Right atrium auricular region (tissue), 2 donors: Measurements from ENCODE around the gene ATP11A. TPM values are rescaled to one million over a fixed set of nuclear protein-coding genes. Genes with fewer than 3 reads are reported as not detected.

ENCODE experiments used
- DNase-seq: peaks from one replicate; pipeline ENCODE4 v3.0.0-alpha.2; 2019; ENCODE audit warnings: low spot score
- H3K27ac ChIP-seq, 2 donors: fragments of 200-600 bp; sonication (generic); 1 replicate in 1 of 2; 2 replicates in 1 of 2; pipeline ENCODE4 v1.5.1; 2016 to 2019
- H3K27me3 ChIP-seq, 2 donors: fragments of 200-600 bp; sonication (generic); one replicate each; pipeline versions ENCODE4 v1.5.1 to v1.6.0; 2017 to 2019
- H3K36me3 ChIP-seq: fragments of 200-600 bp; sonication (generic); one replicate; pipeline ENCODE4 v1.5.1; 2016
- H3K4me1 ChIP-seq, 2 donors: fragments of 200-600 bp; sonication (generic); one replicate each; pipeline versions ENCODE4 v1.5.1 to v1.6.0; 2017 to 2019
- H3K4me3 ChIP-seq, 2 donors: fragments of 200-600 bp; sonication (generic); 1 replicate in 1 of 2; 2 replicates in 1 of 2; pipeline ENCODE4 v1.5.1; 2017 to 2019; ENCODE audit warnings: mild to moderate bottlenecking in 1 of 2, moderate library complexity in 1 of 2
- H3K9me3 ChIP-seq, 2 donors: fragments of 200-600 bp; sonication (generic); one replicate each; pipeline ENCODE4 v1.5.1; 2019
- total RNA-seq, 2 donors: library from RNA; depleted of rRNA; stranded (reverse); fragments of >200 nt; gene quantifications; one replicate each; pipeline ENCODE4 v1.1.0, GENCODE V29; 2016
- TF ChIP-seq, protein P1 (sequence below), 2 donors: fragments of 200-600 bp; sonication (generic); IDR thresholded peaks; one replicate each; pipeline ENCODE4 v1.5.1; 2019; ENCODE audit warnings: antibody characterized with exemption in 2 of 2

Gene ATP11A
- total RNA-seq, 2 donors from 2014 or later = 31.8 to 48.6 TPM

DNA sequence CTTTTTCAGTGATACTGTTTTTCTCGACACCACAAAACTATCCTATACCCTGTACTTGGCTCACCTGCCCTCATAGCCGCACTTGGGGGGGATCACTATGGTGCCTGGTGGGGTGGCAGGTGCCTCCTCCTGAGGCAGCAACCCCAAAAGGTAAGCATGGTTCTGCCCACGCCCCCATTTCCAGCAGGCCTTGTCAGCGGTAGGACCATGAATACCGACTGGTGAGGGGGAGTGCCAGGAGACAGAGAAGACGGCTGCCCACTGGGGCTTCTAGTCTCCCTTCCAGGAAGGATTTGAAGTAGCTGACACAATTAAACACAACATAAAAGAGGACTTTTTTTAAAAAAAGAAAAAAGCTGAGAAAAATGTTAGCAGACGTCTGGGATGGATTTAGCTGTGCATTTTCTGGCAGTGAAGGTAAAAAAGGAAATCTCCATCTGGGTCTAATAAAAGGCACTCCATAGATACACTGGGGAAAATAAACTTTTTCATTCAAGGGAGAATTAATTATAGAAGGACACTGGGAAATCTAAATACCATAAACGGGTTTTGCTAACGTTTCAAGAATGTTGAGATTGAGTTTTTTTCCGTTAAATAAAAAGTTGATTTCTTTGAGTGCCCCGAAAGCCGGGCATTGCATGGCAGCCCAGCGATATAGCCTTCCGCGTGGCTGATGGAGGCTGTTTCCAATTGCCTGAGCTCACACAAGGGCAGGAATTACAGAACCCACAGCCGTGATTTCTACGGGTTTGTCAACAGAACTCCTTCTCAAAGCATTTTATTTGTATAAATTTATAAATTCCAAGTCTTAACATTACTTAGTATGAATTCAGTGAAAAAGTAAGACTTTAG lies 45.1 kb downstream of the ATP11A start:
- DNase-seq = no peak
- Histone ChIP-seq H3K4me3 (no peak overlapping the region), H3K27ac (peak overlapping the region; percentile 67), H3K27me3 (no peaks in the 10 kb centered on the region), H3K36me3 (no peaks in the 10 kb centered on the region), H3K9me3 (no peaks in the 10 kb centered on the region), H3K4me1 (peaks cover 0 to 48% of the 10 kb centered on the region in 2 donors)
- TF ChIP-seq, protein P1, sequence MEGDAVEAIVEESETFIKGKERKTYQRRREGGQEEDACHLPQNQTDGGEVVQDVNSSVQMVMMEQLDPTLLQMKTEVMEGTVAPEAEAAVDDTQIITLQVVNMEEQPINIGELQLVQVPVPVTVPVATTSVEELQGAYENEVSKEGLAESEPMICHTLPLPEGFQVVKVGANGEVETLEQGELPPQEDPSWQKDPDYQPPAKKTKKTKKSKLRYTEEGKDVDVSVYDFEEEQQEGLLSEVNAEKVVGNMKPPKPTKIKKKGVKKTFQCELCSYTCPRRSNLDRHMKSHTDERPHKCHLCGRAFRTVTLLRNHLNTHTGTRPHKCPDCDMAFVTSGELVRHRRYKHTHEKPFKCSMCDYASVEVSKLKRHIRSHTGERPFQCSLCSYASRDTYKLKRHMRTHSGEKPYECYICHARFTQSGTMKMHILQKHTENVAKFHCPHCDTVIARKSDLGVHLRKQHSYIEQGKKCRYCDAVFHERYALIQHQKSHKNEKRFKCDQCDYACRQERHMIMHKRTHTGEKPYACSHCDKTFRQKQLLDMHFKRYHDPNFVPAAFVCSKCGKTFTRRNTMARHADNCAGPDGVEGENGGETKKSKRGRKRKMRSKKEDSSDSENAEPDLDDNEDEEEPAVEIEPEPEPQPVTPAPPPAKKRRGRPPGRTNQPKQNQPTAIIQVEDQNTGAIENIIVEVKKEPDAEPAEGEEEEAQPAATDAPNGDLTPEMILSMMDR (IDR thresholded peaks at IDR 0.05) = no peak

DNA sequence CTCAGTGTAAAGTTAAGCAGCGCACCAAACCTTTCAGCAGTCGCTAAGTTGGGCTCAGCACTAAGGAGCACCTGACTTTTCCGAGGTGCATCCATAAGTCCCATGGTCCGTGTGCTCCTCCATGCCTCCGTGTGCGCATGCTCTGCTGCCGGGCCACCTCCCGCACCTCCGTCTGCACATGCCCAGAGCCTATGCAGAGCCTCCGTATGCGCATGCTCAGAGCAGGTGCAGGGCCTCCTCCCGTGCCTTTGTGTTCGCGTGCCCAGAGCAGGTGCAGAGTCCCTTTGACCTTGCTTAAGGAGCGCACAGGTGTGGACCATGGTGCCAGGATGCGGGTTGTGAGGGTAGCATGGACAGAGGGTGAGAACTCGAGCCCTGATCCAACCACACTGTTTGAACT lies 46.0 kb downstream of the ATP11A start:
- H3K27ac ChIP-seq = peak overlapping the region; percentile 67
- H3K9me3 ChIP-seq = no peaks in the 10 kb centered on the region
- TF ChIP-seq, protein P1 (IDR thresholded peaks at IDR 0.05) = no peak
- H3K4me3 ChIP-seq = no peak overlapping the region
- DNase-seq = no peak
- H3K36me3 ChIP-seq = no peaks in the 10 kb centered on the region
- H3K4me1 ChIP-seq = peaks cover 0 to 49% of the 10 kb centered on the region in 2 donors
- no peaks in the 10 kb centered on the region for H3K27me3 ChIP-seq

DNA sequence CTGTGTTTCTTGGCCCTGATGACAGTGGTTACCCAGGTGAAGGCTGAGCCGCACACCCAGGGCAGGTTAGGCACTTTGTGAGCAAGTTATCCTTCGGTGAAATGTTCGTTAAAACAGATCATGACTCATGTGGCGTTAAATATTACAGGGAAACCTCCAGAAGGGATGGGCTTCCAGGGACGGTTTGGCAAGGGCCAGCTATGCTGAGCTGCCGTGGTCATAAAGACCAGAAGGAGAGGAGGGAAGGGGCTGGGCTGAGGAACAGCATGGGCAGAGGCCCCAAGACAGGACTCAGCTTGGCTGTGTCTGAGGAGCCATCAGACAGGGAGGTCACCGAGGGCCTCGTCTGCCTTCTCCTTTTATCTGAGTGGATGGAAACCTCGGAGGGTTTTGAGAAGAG lies 47.5 kb downstream of the ATP11A start:
- Histone ChIP-seq H3K9me3 (no peaks in the 10 kb centered on the region), H3K4me1 (peaks cover 0 to 48% of the 10 kb centered on the region in 2 donors), H3K4me3 (no peak overlapping the region), H3K36me3 (no peaks in the 10 kb centered on the region), H3K27me3 (no peaks in the 10 kb centered on the region), H3K27ac (no peak overlapping the region)
- TF ChIP-seq, protein P1 (IDR thresholded peaks at IDR 0.05) = no peak
- DNase-seq = no peak

DNA sequence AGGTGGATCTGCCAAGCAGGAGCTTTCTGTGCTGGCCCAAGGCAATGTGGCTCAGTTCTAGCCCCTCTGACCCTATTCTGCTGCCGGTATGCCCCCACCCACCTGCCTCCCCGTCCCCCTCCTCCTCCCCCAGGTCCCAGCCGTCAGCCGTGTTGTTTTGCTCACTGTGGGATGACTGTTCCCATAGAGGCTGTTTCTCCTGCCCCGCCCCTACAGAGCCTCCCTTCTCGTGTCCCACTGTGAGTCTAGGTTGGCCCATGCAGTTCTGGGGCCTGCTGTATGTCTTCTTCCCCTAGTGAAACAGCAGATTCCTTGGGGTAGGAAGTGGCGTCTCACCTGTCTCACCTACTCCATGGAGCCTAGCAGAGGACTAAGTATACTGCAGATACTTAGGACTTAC lies 48.8 kb downstream of the ATP11A start:
- TF ChIP-seq, protein P1 (IDR thresholded peaks at IDR 0.05) = no peak
- Histone ChIP-seq H3K27ac (no peak overlapping the region), H3K9me3 (no peaks in the 10 kb centered on the region), H3K4me3 (no peak overlapping the region), H3K4me1 (peaks cover 0 to 52% of the 10 kb centered on the region in 2 donors), H3K27me3 (no peaks in the 10 kb centered on the region), H3K36me3 (no peaks in the 10 kb centered on the region)
- DNase-seq = no peak

DNA sequence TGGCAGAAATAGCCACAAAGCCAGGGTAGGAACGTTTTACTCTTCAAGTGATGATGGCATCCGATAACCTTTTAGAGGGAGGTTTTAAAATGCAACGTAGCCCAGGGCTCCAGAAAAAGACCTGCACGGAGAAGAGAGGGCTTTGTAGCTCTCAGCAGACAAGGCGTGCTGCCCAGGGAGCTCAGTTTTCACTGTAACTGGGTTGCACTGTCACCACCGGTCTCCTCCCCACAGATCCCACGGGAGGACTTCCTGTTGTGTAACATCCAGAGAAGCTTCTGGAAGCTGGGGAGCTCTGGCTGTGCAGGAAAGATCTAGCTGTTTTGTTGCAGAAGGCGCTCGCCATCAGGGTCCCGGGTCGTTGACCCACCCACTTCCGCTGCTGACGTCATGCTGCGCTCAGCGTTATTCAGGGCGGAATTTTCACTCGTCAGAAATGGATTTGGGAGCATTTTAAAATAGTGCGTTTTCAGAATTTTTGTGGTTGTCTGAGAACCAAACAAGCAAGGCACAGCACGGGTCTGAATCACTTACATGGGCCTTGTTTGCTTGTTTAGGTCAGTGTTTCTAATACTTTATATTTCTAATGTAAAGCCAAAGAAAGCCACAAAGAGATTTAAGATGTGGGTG lies 50.8 kb downstream of the ATP11A start:
- Histone ChIP-seq H3K27ac (peak overlapping the region; percentile 74 to 86), H3K36me3 (no peaks in the 10 kb centered on the region), H3K27me3 (no peaks in the 10 kb centered on the region), H3K9me3 (no peaks in the 10 kb centered on the region), H3K4me3 (no peak overlapping the region), H3K4me1 (peaks cover 0 to 49% of the 10 kb centered on the region in 2 donors)
- TF ChIP-seq, protein P1 (IDR thresholded peaks at IDR 0.05) = no peak
- DNase-seq = peak; percentile 84
